Measurements from ENCODE around the gene MRI1.

- TF ChIP-seq CTCF (conservative IDR thresholded peaks at IDR 0.05) (no peak), EZH2 (IDR thresholded peaks at IDR 0.05; ENCODE audit: low read depth) (no peak)
These were observed 26.2 kb upstream of the MRI1 start for GRCh38 chr19:13738073-13738472.
